ENCODE results near the gene SEL1L.
"Not testable (repeated sequence)": the region's sequence is repeated elsewhere in the genome, so short reads cannot be mapped to it uniquely, and the experiment has no call there.

Gene SEL1L

GRCh38 chr14:81470557-81470826 lies 63.2 kb downstream of the SEL1L start:
- not testable (repeated sequence) for H3K36me3 ChIP-seq (ENCODE audit: control insufficient read depth, insufficient read depth, low read length); H3K4me1 ChIP-seq (ENCODE audit: control insufficient read depth, insufficient read depth, low read length); H3K9ac ChIP-seq (ENCODE audit: low read depth, low read length); H3K4me3 ChIP-seq (ENCODE audit: low read depth, low read length); H3K9me3 ChIP-seq (ENCODE audit: control insufficient read depth, insufficient read depth, low read length); H3K27me3 ChIP-seq (ENCODE audit: control insufficient read depth, insufficient read depth, low read length)

GRCh38 chr14:81466854-81467253 lies 66.8 kb downstream of the SEL1L start:
- H3K27me3 ChIP-seq (ENCODE audit: control insufficient read depth, insufficient read depth, low read length), result no peaks in the 10 kb centered on the region
- no peaks in the 10 kb centered on the region for H3K36me3 ChIP-seq (ENCODE audit: control insufficient read depth, insufficient read depth, low read length)
- no peak overlapping the region for H3K9ac ChIP-seq (ENCODE audit: low read depth, low read length)
- H3K9me3 ChIP-seq (ENCODE audit: control insufficient read depth, insufficient read depth, low read length), result no peaks in the 10 kb centered on the region
- no peak overlapping the region for H3K4me3 ChIP-seq (ENCODE audit: low read depth, low read length)
- peaks cover under 1% of the 10 kb centered on the region for H3K4me1 ChIP-seq (ENCODE audit: control insufficient read depth, insufficient read depth, low read length)

DNA sequence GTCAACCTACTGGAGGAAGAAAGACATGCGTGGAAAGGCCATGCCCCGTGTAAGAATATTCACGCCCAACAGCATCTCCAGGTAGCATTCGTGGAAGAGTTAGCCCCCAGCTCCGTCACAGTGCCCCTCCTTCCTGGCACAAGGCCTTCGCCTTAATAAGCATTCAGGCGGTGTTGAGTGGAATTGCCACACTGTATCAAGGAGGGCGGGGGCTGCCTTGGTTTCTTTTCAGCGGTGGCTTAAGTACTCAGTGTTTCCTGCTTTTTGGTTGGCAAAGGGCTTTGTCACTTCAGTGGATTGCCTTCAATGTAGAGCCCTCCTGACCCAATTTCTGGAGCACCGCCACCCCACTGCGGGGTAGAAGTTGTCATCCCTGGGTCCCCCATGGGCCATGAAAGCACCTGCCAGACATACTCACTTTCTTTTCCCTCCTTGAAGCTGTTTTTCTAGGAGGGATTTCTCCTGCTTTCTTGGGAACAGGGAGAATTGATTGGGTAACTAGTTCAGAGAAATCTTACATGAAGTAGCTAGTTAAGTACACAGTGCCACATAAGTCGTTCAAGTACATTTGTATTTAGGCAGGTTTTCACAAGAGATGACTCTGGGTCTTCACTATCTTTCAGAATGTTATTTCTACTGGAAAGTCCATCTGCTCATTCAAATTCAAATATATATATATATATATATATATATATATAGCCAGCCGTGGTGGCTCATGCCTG lies 68.0 kb downstream of the SEL1L start:
- Histone ChIP-seq H3K4me1 (ENCODE audit: control insufficient read depth, insufficient read depth, low read length) (no peaks in the 10 kb centered on the region), H3K27me3 (ENCODE audit: control insufficient read depth, insufficient read depth, low read length) (no peaks in the 10 kb centered on the region), H3K9ac (ENCODE audit: low read depth, low read length) (no peak overlapping the region), H3K36me3 (ENCODE audit: control insufficient read depth, insufficient read depth, low read length) (no peaks in the 10 kb centered on the region), H3K4me3 (ENCODE audit: low read depth, low read length) (no peak overlapping the region), H3K9me3 (ENCODE audit: control insufficient read depth, insufficient read depth, low read length) (no peaks in the 10 kb centered on the region)

DNA sequence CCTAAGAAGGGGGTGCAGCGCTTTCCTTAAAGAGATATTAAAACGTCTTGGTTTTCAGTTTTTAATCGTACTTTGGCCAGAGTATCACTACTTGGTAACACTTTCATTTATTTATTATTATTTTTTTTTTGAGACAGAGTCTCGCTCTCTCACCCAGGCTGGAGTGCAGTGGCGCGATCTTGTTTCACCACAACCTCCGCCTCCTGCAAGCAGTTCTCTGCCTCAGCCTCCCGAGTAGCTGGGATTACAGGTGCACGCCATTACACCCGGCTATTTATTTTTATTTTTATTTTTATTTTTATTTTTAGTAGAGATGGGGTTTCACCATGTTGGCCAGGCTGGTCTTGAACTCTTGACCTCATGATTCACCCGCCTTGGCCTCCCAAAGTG lies 68.7 kb downstream of the SEL1L start:
- not testable (repeated sequence) for H3K4me3 ChIP-seq (ENCODE audit: low read depth, low read length)

DNA sequence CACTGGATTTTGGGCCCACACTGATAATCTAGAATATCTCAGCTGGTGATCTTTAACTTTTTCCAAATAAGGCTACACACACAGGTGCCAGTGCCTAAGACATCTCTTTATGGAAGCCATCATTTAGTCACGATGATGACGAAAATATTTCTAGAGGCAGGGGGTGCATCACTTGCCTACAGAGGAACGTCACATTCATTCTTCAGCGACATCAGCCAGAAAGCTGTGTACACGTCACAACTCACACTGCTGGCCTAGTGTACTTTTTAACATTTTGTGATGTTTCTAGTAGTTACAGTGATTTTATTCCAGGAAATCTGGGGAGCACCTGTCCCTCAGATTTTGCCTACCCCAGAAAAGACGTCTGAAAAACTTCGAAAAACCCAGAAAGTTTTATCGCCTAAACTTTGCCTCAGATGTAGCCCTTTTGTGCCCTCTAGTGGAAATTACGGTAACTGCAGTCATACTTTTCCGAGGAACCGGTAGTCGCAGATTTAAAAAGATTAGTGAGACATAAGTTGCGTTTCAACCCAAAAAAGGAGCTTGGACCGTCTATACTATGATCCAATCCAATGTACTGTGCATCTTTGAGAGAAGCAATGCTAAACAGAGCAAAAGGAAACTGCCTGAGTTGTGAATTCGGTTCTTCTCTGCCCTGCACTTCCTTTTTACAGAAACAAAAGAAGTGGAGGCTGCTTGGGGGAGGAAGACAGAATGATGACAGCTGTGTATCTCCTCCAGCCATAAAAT lies 69.2 kb downstream of the SEL1L start:
- Histone ChIP-seq H3K36me3 (ENCODE audit: control insufficient read depth, insufficient read depth, low read length) (no peaks in the 10 kb centered on the region), H3K27me3 (ENCODE audit: control insufficient read depth, insufficient read depth, low read length) (no peaks in the 10 kb centered on the region), H3K9ac (ENCODE audit: low read depth, low read length) (peak overlapping the region; percentile 1), H3K9me3 (ENCODE audit: control insufficient read depth, insufficient read depth, low read length) (no peaks in the 10 kb centered on the region), H3K4me1 (ENCODE audit: control insufficient read depth, insufficient read depth, low read length) (no peaks in the 10 kb centered on the region), H3K4me3 (ENCODE audit: low read depth, low read length) (peak overlapping the region; percentile 31)

More for the DNA sequence above, 68.7 kb downstream of the SEL1L start:
- H3K36me3 ChIP-seq (ENCODE audit: control insufficient read depth, insufficient read depth, low read length); H3K9me3 ChIP-seq (ENCODE audit: control insufficient read depth, insufficient read depth, low read length); H3K4me1 ChIP-seq (ENCODE audit: control insufficient read depth, insufficient read depth, low read length); H3K27me3 ChIP-seq (ENCODE audit: control insufficient read depth, insufficient read depth, low read length): not testable (repeated sequence)
- H3K9ac ChIP-seq (ENCODE audit: low read depth, low read length), result peak overlapping the region; percentile 1

GRCh38 chr14:81462356-81462755 lies 71.3 kb downstream of the SEL1L start:
- H3K4me1 ChIP-seq (ENCODE audit: control insufficient read depth, insufficient read depth, low read length); H3K9me3 ChIP-seq (ENCODE audit: control insufficient read depth, insufficient read depth, low read length); H3K36me3 ChIP-seq (ENCODE audit: control insufficient read depth, insufficient read depth, low read length); H3K27me3 ChIP-seq (ENCODE audit: control insufficient read depth, insufficient read depth, low read length); H3K4me3 ChIP-seq (ENCODE audit: low read depth, low read length); H3K9ac ChIP-seq (ENCODE audit: low read depth, low read length): not testable (repeated sequence)

GRCh38 chr14:81459912-81460311 lies 73.7 kb downstream of the SEL1L start:
- Histone ChIP-seq H3K9me3 (ENCODE audit: control insufficient read depth, insufficient read depth, low read length) (no peaks in the 10 kb centered on the region), H3K4me3 (ENCODE audit: low read depth, low read length) (no peak overlapping the region), H3K4me1 (ENCODE audit: control insufficient read depth, insufficient read depth, low read length) (no peaks in the 10 kb centered on the region), H3K36me3 (ENCODE audit: control insufficient read depth, insufficient read depth, low read length) (no peaks in the 10 kb centered on the region), H3K9ac (ENCODE audit: low read depth, low read length) (no peak overlapping the region), H3K27me3 (ENCODE audit: control insufficient read depth, insufficient read depth, low read length) (no peaks in the 10 kb centered on the region)

- Histone ChIP-seq H3K4me3 (ENCODE audit: low read depth, low read length) (no peak overlapping the region), H3K27me3 (ENCODE audit: control insufficient read depth, insufficient read depth, low read length) (no peaks in the 10 kb centered on the region), H3K36me3 (ENCODE audit: control insufficient read depth, insufficient read depth, low read length) (no peaks in the 10 kb centered on the region), H3K4me1 (ENCODE audit: control insufficient read depth, insufficient read depth, low read length) (no peaks in the 10 kb centered on the region), H3K9ac (ENCODE audit: low read depth, low read length) (no peak overlapping the region), H3K9me3 (ENCODE audit: control insufficient read depth, insufficient read depth, low read length) (no peaks in the 10 kb centered on the region)
Observed at GRCh38 chr14:81458352-81458751, 75.3 kb downstream of the SEL1L start.

- Histone ChIP-seq H3K9ac (ENCODE audit: low read depth, low read length) (no peak overlapping the region), H3K36me3 (ENCODE audit: control insufficient read depth, insufficient read depth, low read length) (no peaks in the 10 kb centered on the region), H3K4me1 (ENCODE audit: control insufficient read depth, insufficient read depth, low read length) (peaks cover 1% of the 10 kb centered on the region), H3K4me3 (ENCODE audit: low read depth, low read length) (no peak overlapping the region), H3K27me3 (ENCODE audit: control insufficient read depth, insufficient read depth, low read length) (no peaks in the 10 kb centered on the region), H3K9me3 (ENCODE audit: control insufficient read depth, insufficient read depth, low read length) (no peaks in the 10 kb centered on the region)
Observed at GRCh38 chr14:81455390-81455789, 78.3 kb downstream of the SEL1L start.

DNA sequence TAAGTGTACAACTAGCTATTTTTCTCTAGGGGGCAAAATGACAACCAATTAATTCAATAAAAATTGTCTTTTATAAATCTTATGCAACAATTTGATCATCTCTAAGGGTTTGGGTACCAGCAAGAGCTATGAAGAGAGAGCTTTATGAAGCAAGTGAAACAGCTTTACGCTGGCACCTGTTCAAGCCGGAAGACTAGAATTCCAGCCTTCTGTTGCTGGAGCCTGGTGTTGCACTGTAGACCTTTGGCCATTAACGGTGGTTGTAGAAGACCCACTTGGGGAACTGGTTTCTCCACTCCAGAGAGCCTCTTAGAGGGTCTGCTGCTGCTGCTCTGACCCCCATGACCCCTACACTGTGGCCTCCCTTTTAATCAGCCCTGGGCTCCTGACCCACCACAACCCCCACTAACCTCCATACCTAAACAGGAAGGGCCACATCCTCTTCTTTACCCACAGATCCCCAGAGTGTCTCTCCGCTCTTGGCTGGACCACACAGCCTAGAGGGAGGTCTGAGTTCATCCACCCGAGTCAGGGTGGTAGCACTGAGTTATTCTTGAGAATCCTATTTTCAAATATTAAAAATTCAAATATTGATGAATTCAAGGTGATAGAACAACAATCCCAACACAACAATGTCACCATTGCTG lies 79.0 kb downstream of the SEL1L start:
- Histone ChIP-seq H3K4me1 (ENCODE audit: control insufficient read depth, insufficient read depth, low read length) (peaks cover 6% of the 10 kb centered on the region), H3K36me3 (ENCODE audit: control insufficient read depth, insufficient read depth, low read length) (no peaks in the 10 kb centered on the region), H3K9ac (ENCODE audit: low read depth, low read length) (no peak overlapping the region), H3K9me3 (ENCODE audit: control insufficient read depth, insufficient read depth, low read length) (no peaks in the 10 kb centered on the region), H3K27me3 (ENCODE audit: control insufficient read depth, insufficient read depth, low read length) (no peaks in the 10 kb centered on the region), H3K4me3 (ENCODE audit: low read depth, low read length) (no peak overlapping the region)

DNA sequence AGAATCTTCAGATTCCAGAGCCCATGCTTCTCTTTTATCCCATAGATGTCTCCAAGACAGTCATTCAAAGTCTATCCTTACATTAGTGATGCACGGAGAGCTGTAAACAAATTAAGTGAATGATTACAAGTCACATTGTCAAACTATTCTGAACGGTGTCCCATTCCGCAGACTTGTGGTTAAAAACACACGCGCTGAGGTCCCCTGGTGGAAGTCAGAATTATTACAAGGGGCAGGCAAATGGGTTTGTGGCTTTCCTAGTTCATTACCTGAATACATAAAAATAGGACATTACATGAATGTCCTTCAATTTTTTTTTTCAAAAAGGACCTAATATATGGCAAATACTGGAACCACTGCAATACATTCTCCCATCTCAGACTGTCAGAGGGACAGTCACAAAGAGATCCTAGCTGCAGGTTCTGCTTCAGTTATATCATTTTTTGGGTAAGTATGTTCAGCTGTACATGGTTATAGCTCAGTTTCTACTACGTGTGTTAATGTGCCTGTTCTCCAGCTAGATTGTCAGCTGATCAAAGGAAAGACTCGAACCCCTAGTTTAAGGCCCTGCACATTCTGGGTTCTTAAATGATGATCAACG lies 80.4 kb downstream of the SEL1L start:
- H3K27me3 ChIP-seq (ENCODE audit: control insufficient read depth, insufficient read depth, low read length), result no peaks in the 10 kb centered on the region
- peaks cover 12% of the 10 kb centered on the region for H3K4me1 ChIP-seq (ENCODE audit: control insufficient read depth, insufficient read depth, low read length)
- H3K4me3 ChIP-seq (ENCODE audit: low read depth, low read length), result peak overlapping the region; percentile 4
- H3K9me3 ChIP-seq (ENCODE audit: control insufficient read depth, insufficient read depth, low read length), result no peaks in the 10 kb centered on the region
- H3K9ac ChIP-seq (ENCODE audit: low read depth, low read length), result no peak overlapping the region
- no peaks in the 10 kb centered on the region for H3K36me3 ChIP-seq (ENCODE audit: control insufficient read depth, insufficient read depth, low read length)

Data from iPS-15b (cell line).